Kidney glomerular epithelial cell (primary cell): ENCODE measurements around the gene CAMK2G.
"Not testable (repeated sequence)": the region's sequence is repeated elsewhere in the genome, so short reads cannot be mapped to it uniquely, and the experiment has no call there.

Experiments used
- DNase-seq: peaks from one replicate; lab custom pipeline; 2025; lab: John Stamatoyannopoulos, UW

Gene CAMK2G

GRCh38 chr10:73874267-73875138 lies at the start of gene CAMK2G:
TSS of gene CAMK2G (minus strand) at chr10:73874555. CDS start at chr10:73874461, 94 bp downstream.
- DNase-seq = peak; percentile 44

- no peak for DNase-seq
Measured at GRCh38 chr10:73922864-73923133, 48.4 kb upstream of the CAMK2G start.

GRCh38 chr10:73922007-73922863 lies 47.9 kb upstream of the CAMK2G start:
- no peak for DNase-seq

GRCh38 chr10:73920089-73920488 lies 45.7 kb upstream of the CAMK2G start:
- DNase-seq = no peak

- not testable (repeated sequence) for DNase-seq
Measured at GRCh38 chr10:73919481-73919880, 45.1 kb upstream of the CAMK2G start.

GRCh38 chr10:73917566-73918305 lies 43.4 kb upstream of the CAMK2G start:
- no peak for DNase-seq

GRCh38 chr10:73916761-73917470 lies 42.6 kb upstream of the CAMK2G start:
- no peak for DNase-seq

- no peak for DNase-seq
Measured at GRCh38 chr10:73915206-73915851, 41.0 kb upstream of the CAMK2G start.

- no peak for DNase-seq
Measured at GRCh38 chr10:73914036-73914435, 39.7 kb upstream of the CAMK2G start.

GRCh38 chr10:73911553-73912004 lies 37.2 kb upstream of the CAMK2G start:
- no peak for DNase-seq

GRCh38 chr10:73910764-73911552 lies 36.6 kb upstream of the CAMK2G start, which contains the start of gene PLAU:
TSS of gene PLAU (plus strand) at chr10:73911132. CDS start at chr10:73911556, 424 bp downstream.
- DNase-seq = no peak

- DNase-seq = no peak
Measured at GRCh38 chr10:73910401-73910763, 36.0 kb upstream of the CAMK2G start.

- no peak for DNase-seq
Measured at GRCh38 chr10:73909540-73910115, 35.3 kb upstream of the CAMK2G start.

- DNase-seq = peak; percentile 95
Measured at GRCh38 chr10:73908853-73909539, 34.6 kb upstream of the CAMK2G start.

- peak; percentile 8 for DNase-seq
Measured at GRCh38 chr10:73907841-73908517, 33.6 kb upstream of the CAMK2G start.

GRCh38 chr10:73906524-73907447 lies 32.4 kb upstream of the CAMK2G start:
- DNase-seq = peak; percentile 89

GRCh38 chr10:73905256-73906020 lies 31.1 kb upstream of the CAMK2G start:
- no peak for DNase-seq
